Stimulated activated CD4-positive, alpha-beta T cell treated with anti-CD3 and anti-CD28 coated beads, Interleukin-2, amount 100 ng/mL, for 48 hours (primary cell): ENCODE data around the gene OR7G2.
"Not testable (repeated sequence)": the region's sequence is repeated elsewhere in the genome, so short reads cannot be mapped to it uniquely, and the experiment has no call there.

Source experiments
- DNase-seq, 2 donors: peaks; one replicate each; pipeline ENCODE4 v3.0.0-alpha.2; 2020

Gene OR7G2

DNA sequence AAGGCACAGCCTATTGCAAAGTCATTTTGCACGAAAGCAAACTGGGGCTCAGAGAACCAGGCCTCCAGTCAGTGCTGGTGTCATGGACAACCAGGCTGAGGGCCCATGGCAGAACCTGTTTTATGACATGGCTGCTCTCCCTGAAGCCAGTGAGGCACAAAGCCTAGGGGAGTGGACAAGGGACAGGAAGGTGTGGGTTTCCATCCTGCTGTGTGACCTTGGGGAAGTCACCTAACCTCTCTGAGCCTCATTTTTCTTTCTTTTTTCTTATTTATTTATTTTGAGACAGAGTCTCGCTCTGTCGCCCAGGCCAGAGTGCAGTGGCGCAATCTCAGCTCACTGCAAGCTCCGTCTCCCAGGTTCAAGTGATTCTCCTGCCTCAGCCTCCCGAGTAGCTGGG, 35.6 kb downstream of the OR7G2 start:
- DNase-seq, result not testable (repeated sequence)

DNA sequence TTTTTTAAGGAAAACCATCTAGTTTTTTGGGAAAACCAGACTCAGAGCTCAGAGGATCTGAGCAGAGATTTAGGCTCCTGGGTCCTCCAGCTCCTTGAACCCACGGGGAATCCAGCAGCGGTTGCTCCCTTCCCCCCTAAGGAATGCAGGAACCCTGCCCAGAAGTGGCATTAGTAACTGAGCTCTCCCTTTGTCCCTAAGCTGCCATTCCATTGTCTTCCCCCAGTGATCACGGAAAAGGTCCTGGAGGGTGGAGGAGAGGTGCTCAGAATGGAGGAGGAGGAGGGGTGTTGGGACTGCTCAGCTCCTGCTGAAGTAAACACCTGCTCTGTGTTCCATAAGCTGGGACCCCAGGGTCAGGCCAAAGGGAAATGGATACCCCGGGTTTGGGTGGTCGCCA, 37.2 kb downstream of the OR7G2 start:
- DNase-seq, result no peak

DNA sequence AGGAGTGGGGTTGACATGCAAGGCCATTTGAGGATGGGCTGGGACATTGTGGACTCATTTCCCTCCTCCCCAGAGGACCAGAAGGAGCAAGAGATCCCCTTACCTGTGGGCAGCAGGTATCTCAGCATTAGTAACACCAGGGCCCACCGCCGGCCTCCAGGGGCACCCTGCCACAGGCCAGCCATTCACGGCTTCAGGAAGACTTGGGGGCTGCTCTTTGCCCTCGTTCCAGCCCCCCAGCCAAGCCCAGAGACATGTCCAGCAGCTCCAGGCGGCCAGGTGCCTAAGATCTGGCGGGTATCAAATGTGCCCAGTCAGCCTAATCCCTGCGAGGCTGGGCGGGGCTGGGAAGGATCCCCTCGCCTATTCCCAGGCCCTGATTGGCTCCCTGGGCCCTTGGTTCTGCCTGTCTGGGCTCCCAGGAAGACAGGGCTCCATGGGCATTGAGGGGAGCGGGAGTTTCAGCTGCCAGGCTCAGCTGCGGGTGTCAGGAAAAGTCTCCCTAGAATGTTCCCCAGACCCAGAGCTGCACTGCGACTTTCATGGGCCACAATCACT, 41.7 kb downstream of the OR7G2 start:
- DNase-seq, result no peak

DNA sequence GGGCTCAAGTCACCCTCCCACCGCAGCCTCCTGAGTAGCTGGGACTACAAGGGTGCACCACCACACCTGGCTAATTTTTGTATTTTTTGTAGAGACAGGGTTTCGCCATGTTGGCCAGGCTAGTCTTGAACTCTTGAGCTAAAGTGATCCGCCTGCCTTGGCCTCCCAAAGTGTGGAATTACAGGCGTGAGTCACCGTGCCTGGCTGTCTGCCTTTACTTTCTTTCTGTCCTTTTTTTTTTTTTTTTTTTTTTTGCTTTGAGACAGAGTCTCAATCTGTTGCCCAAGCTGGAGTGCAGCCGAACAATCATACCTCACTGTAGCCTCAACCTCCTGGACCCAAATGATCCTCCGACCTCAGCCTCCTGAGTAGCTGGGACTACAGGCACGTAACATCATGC, 45.4 kb downstream of the OR7G2 start:
- no peak for DNase-seq

DNA sequence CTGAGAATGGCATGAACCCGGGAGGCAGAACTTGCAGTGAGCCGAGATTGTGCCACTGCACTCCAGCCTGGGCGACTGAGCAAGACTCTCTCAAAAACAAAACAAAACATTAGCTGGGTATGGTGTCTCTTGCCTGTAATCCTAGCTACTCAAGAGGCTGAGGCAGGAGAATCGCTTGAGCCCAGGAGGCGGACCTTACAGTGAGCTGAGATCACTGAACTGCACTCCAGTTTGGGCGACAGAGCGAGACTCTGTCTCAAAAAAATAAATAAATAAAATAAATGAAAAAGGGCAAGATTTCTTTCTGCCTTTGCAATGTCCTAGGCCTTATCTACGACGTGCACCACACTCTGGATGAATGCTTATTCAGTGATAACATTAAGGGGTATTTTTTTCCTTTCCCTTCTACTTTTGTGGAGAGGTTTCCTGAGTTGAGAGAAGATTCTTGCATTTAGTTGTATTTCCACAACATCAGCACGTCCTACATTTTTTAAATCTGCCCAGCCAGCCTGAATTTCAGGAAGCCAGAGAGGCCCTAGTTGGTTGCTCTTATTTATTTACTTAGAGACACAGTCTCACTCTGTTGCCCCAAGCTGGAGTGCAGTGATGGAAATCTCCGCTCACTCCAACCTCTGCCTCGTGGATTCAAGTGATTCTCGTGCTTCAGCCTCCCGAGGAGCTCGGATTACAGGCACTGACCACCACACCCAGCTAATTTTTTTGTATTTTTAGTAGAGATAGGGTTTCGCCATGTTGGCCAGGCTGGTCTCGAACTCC, 46.5 kb downstream of the OR7G2 start:
- no peak for DNase-seq

DNA sequence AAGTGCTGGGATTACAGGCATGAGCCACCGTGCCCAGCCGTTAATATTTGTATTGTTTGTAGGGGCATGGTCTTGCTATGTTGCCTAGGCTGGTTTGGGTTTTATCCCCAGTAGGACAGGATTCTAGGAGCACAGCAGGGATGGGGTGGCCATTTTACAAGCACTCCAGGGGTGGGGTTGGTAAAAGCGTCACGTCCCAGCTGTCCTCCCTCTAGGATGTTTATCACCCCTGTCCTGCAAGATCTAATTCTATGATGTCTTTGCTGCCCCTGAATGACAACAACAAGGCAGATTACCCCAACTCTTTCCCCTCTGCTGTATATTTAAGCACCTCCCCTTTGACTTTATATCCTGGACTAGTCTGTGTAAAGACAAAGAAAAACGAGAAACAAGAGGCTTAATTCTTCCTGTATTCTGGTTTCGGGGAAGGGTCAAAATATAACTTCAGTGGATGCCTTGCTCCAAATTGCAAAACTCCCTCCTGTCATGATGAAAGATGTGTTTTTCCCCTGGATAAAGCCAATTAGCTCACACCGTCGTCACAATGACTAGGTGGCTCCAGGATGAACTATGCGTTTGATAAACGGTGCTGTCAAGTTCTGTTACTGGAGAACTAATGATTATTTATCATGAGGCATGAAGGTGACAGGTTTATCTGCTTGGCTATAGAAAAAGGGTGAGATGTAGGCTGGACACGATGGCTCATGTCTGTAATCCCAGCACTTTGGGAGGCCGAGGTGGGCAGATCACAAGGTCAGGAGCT, 48.2 kb downstream of the OR7G2 start:
- no peak for DNase-seq

DNA sequence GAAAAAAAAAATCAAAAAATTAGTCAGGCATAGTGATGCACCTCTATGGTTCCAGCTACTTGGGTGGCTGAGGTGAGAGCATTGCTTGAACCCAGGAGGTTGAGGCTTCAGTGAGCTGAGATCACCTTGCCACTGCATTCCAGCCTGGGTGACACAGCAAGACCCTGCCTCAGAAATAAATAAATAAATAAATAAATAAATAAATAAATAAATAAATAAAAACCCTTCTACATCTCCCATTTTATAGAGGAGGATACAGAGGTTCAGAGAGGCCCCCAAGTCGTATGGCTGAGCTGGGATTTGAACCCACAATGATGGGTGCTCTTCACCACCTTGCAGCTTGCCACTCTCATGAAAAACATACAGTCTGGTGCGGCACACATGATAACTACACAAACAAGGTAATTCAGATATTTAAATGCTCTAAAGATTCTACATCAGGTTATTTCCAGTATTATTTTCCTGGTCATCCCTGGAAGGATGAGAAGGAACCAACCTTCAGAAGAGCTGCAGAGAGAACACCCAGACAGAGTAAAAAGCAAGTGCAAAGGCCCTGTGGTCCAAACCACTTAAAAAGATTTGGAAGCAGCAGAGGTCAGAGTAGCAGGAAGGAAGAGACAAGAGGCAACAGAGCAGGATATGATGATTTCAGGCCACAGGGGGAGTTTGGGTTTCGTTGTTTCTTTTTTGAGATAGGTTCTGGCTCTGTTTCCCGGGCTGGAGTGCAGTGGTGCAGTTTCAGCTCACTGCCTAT, 49.6 kb downstream of the OR7G2 start:
- DNase-seq, result no peak

DNA sequence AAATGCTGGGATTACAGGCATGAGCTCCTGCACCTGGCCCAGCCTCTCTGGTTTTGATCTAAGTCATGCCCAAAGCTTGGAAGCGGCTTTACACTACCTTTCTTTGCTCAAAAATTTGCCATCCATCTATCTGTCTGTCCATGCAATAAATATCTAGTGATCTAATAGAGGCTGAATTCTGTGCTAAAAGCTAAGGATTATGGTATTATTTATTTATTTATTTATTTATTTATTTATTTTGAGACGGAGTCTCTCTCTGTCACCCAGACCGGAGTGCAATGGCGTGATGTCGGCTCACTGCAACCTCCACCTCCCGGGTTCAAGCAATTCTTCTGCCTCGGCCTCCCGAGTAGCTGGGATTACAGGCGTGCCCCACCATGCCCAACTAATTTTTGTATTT, 51.1 kb downstream of the OR7G2 start:
- not testable (repeated sequence) for DNase-seq

DNA sequence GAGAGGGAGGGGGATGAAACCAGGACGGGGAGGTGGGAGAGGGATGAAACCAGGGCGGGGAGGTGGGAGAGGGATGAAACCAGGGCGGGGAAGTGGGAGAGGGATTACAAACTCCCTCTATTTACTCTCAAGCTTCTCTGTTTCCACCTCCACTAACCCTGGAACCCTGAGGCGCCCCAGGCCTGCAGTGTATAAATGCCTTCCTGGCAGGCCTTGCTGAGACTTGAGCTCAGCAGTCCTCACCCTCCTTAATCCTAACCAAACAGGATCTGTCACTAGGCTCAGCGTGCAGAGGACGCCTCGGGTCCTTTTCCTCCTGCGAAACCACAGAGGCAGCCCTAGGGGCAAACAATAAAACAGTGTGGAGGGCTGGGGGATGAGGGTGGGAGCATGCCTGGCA, 52.5 kb downstream of the OR7G2 start:
- no peak for DNase-seq

DNA sequence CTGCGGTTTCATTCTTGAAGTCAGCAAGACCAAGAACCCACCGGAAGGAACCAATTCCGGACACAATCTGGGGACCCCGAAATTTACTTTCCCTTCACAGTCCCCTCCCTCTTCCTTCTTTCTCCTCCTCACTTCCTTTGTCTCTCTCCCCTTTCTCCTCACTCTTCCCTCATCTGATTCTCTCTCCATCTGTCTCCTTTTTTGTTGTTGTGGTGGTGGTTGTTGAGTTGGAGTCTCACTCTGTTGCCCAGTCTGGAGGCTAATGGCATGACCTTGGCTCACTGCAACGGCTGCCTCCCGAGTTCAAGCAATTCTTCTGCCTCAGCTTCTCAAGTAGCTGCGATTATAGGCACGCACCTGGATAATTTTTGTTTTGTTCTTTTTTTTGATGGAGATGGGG, 53.1 kb downstream of the OR7G2 start:
- no peak for DNase-seq

DNA sequence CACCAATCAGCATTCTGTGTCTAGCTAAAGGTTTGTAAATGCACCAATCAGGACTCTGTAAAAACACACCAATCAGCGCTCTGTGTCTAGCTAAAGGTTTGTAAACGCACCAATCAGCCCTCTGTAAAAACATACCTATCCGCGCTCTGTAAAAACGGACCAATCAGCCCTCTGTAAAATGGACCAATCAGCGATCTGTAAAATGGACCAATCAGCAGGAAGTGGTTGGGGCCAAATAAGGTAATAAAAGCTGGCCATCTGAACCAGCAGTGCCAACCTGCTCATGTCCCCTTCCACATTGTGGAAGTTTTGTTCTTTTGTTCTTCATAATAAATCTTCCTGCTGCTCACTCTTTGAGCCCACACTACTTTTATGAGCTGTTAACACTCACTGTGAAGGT, 53.6 kb downstream of the OR7G2 start:
- DNase-seq, result not testable (repeated sequence)

DNA sequence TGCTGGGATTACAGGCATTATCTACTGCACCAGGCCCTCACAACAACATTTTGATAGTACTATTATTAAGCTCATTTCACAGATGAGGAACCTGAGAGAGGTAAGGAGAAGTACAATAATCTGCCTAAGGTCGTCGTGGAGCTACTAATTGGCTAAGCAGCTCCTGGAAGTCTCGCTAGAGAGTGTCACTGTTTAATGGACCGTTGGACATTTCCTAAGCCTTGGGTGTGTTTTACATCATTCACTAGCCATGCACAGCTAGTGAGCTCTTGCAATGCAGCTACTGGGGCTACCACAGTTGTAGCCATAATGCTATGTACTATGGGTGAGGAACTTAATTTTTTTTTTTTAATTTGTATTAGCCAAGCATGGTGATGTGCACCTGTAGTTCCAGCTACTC, 54.4 kb downstream of the OR7G2 start:
- no peak for DNase-seq
